Mesenchymal stem cell (in vitro differentiated cells and primary cell): ENCODE data around the gene MMP13. TPM values are rescaled to one million over a fixed set of nuclear protein-coding genes. Genes with fewer than 3 reads are reported as not detected.
A peak's percentile ranks its signal among the peaks of the same experiment; 100 is the strongest.
"Not testable (repeated sequence)": the region's sequence is repeated elsewhere in the genome, so short reads cannot be mapped to it uniquely, and the experiment has no call there.

ENCODE experiments used
- DNase-seq: peaks from one replicate; pipeline ENCODE4 v3.0.0-alpha.2; 2013
- H2AFZ ChIP-seq: one replicate; pipeline ENCODE4 v1.6.1; 2013; ENCODE audit warnings: low read depth, mild to moderate bottlenecking, control low read depth, inconsistent platforms, low read length, moderate library complexity
- H2AK5ac ChIP-seq: 2 replicates; pipeline ENCODE4 v1.6.1; 2013; ENCODE audit warnings: low read length, moderate library complexity, mild to moderate bottlenecking, inconsistent platforms; ENCODE audit not compliant: severe bottlenecking
- H2BK120ac ChIP-seq: one replicate; pipeline ENCODE4 v1.6.1; 2013; ENCODE audit warnings: low read depth, mild to moderate bottlenecking, inconsistent platforms, low read length, moderate library complexity
- H2BK12ac ChIP-seq, 2 experiments: one replicate each; pipeline ENCODE4 v1.6.1; 2013; ENCODE audit warnings: inconsistent platforms in 2 of 2, low read length in 2 of 2, mild to moderate bottlenecking in 2 of 2, moderate library complexity in 2 of 2, control low read depth in 1 of 2
- H2BK15ac ChIP-seq: one replicate; pipeline ENCODE4 v1.6.1; 2013; ENCODE audit warnings: mild to moderate bottlenecking, low read depth, inconsistent platforms; ENCODE audit not compliant: poor library complexity, severe bottlenecking
- H2BK5ac ChIP-seq: 2 replicates; pipeline ENCODE4 v1.6.1; 2013; ENCODE audit warnings: low read depth, mild to moderate bottlenecking, low read length, control low read depth, inconsistent platforms; ENCODE audit not compliant: poor library complexity, severe bottlenecking
- H3K14ac ChIP-seq, 2 experiments: one replicate each; pipeline ENCODE4 v1.6.1; 2013; ENCODE audit warnings: inconsistent platforms in 2 of 2, low read length in 2 of 2, control low read depth in 1 of 2, mild to moderate bottlenecking in 1 of 2, moderate library complexity in 1 of 2
- H3K18ac ChIP-seq, 2 experiments: one replicate each; pipeline ENCODE4 v1.6.1; 2013; ENCODE audit warnings: inconsistent platforms in 2 of 2, low read length in 2 of 2, control low read depth in 1 of 2, low read depth in 1 of 2, mild to moderate bottlenecking in 1 of 2
- H3K23ac ChIP-seq, 2 experiments: one replicate each; pipeline ENCODE4 v1.6.1; 2013; ENCODE audit warnings: inconsistent platforms in 2 of 2, low read length in 2 of 2, mild to moderate bottlenecking in 2 of 2, moderate library complexity in 2 of 2, control low read depth in 1 of 2
- H3K27ac ChIP-seq: 2 replicates; pipeline ENCODE4 v1.5.1; 2013; ENCODE audit warnings: mild to moderate bottlenecking, moderate library complexity, low read length, control low read depth, inconsistent platforms; ENCODE audit not compliant: poor library complexity, severe bottlenecking
- H3K27me3 ChIP-seq, 2 experiments: 2 replicates each; pipeline versions ENCODE4 v1.6.1 to v1.7.0; 2013; ENCODE audit warnings: low read length in 2 of 2, mild to moderate bottlenecking in 2 of 2, moderate library complexity in 2 of 2, control low read depth in 1 of 2, inconsistent platforms in 1 of 2; ENCODE audit not compliant: control insufficient read depth in 1 of 2, insufficient read depth in 1 of 2
- H3K36me3 ChIP-seq, 2 experiments: 2 replicates each; pipeline versions ENCODE4 v1.6.1 to v1.7.0; 2013; ENCODE audit warnings: low read length in 2 of 2, control low read depth in 1 of 2, inconsistent platforms in 1 of 2, low read depth in 1 of 2, mild to moderate bottlenecking in 1 of 2; ENCODE audit not compliant: insufficient read depth in 2 of 2, control insufficient read depth in 1 of 2
- H3K4ac ChIP-seq, 2 experiments: one replicate each; pipeline ENCODE4 v1.6.1; 2013; ENCODE audit warnings: inconsistent platforms in 2 of 2, low read length in 2 of 2, mild to moderate bottlenecking in 2 of 2, moderate library complexity in 2 of 2, control low read depth in 1 of 2, low read depth in 1 of 2
- H3K4me1 ChIP-seq: 2 replicates; pipeline ENCODE4 v1.6.1; 2013; ENCODE audit warnings: low read depth, low read length, control low read depth; ENCODE audit not compliant: control insufficient read depth, insufficient read depth
- H3K4me2 ChIP-seq: 2 replicates; pipeline ENCODE4 v1.6.1; 2013; ENCODE audit warnings: low read length, mild to moderate bottlenecking, inconsistent platforms; ENCODE audit not compliant: poor library complexity, severe bottlenecking
- H3K4me3 ChIP-seq, 2 experiments: 2 replicates each; pipeline versions ENCODE4 v1.5.1 to v1.7.0; 2013; ENCODE audit warnings: low read length in 2 of 2, mild to moderate bottlenecking in 2 of 2, control low read depth in 1 of 2, low read depth in 1 of 2; ENCODE audit not compliant: insufficient read depth in 1 of 2
- H3K79me1 ChIP-seq: replicated peaks from 2 replicates; pipeline ENCODE4 v1.6.1; 2013; ENCODE audit warnings: mild to moderate bottlenecking, control low read depth, low read length, inconsistent platforms; ENCODE audit not compliant: poor library complexity, severe bottlenecking
- H3K9ac ChIP-seq: 2 replicates; pipeline ENCODE4 v1.7.0; 2013; ENCODE audit warnings: mild to moderate bottlenecking, low read length, moderate library complexity
- H3K9me3 ChIP-seq: 2 replicates; pipeline ENCODE4 v1.7.0; 2013; ENCODE audit warnings: mild to moderate bottlenecking, low read length; ENCODE audit not compliant: control insufficient read depth
- H4K8ac ChIP-seq: one replicate; pipeline ENCODE4 v1.6.1; 2013; ENCODE audit warnings: inconsistent platforms, mild to moderate bottlenecking, low read length, moderate library complexity
- H4K91ac ChIP-seq: one replicate; pipeline ENCODE4 v1.6.1; 2013; ENCODE audit warnings: mild to moderate bottlenecking, low read length, inconsistent platforms
- WGBS: methylation state at CpG from one replicate; pipeline ENCODE4 v1.1.7; 2013; ENCODE audit warnings: mixed read lengths; 5-methylcytosine and 5-hydroxymethylcytosine counted together
- polyA plus RNA-seq, 2 experiments: library from polyadenylated mRNA; stranded (reverse); fragments of 200-250 nt; gene quantifications; one replicate each; pipeline ENCODE4 v1.2.3, GENCODE V29; 2013

Gene MMP13
- 0.01 TPM for polyA plus RNA-seq (2013, experiment 1 of 2)
- 0.01 TPM for polyA plus RNA-seq (2013, experiment 2 of 2)

- Histone ChIP-seq H3K9ac (no peak within 1 kb of the TSS), H3K23ac (no peak within 1 kb of the TSS), H3K27ac (no peak within 1 kb of the TSS), H3K4me3 (no peak within 1 kb of the TSS), H3K18ac (no peak within 1 kb of the TSS), H4K91ac (no peak within 1 kb of the TSS), H2BK12ac (no peak within 1 kb of the TSS), H3K9me3 (no peaks in the 10 kb centered on the region), H3K4me2 (no peak within 1 kb of the TSS), H2AFZ (no peak within 1 kb of the TSS), H2BK120ac (no peak within 1 kb of the TSS), H2BK15ac (no peak within 1 kb of the TSS), H3K79me1 (no peaks in the 10 kb centered on the region), H4K8ac (no peak within 1 kb of the TSS), H3K4ac (no peak within 1 kb of the TSS), H3K27me3 (no peaks in the 10 kb centered on the region), H3K4me1 (peaks cover 2% of the 10 kb centered on the region), H2AK5ac (no peak within 1 kb of the TSS), H2BK5ac (no peak within 1 kb of the TSS), H3K36me3 (no peaks in the 10 kb centered on the region), H3K14ac (no peak within 1 kb of the TSS)
- 79% methylated on average over 5 of the region's 6 CpGs for WGBS
- no peak for DNase-seq
Observed at GRCh38 chr11:102955624-102956023, at the start of gene MMP13. Gene MMP13 (minus strand): TSS chr11:102955732. CDS start chr11:102955705, 27 bp downstream.

- not testable (repeated sequence) for H3K9me3 ChIP-seq, H3K27me3 ChIP-seq, H4K8ac ChIP-seq, H3K14ac ChIP-seq, H3K36me3 ChIP-seq, H3K4ac ChIP-seq, H3K4me2 ChIP-seq, H2BK5ac ChIP-seq, H3K27ac ChIP-seq, H4K91ac ChIP-seq, H3K79me1 ChIP-seq, H3K9ac ChIP-seq, DNase-seq, H2AFZ ChIP-seq, H3K4me3 ChIP-seq, H2BK12ac ChIP-seq, H3K4me1 ChIP-seq, H2BK120ac ChIP-seq, H3K18ac ChIP-seq, H3K23ac ChIP-seq, H2AK5ac ChIP-seq, H2BK15ac ChIP-seq
- WGBS, result 95% methylated on average over 4 of the region's 5 CpGs
Observed at GRCh38 chr11:103004234-103004633, 48.7 kb upstream of the MMP13 start.

- H3K18ac ChIP-seq, result no peak overlapping the region
- H2AFZ ChIP-seq, result peak overlapping the region; percentile 62
- H2BK12ac ChIP-seq, result no peak overlapping the region
- no peak overlapping the region for H2BK120ac ChIP-seq
- H3K4me1 ChIP-seq, result no peaks in the 10 kb centered on the region
- no peak overlapping the region for H3K27ac ChIP-seq
- no peak overlapping the region for H3K4me2 ChIP-seq
- 5% methylated on average over 1 of the region's 1 CpG for WGBS
- H3K36me3 ChIP-seq, result no peaks in the 10 kb centered on the region
- peak; percentile 30 for DNase-seq
- no peak overlapping the region for H3K4ac ChIP-seq
- H3K79me1 ChIP-seq, result no peaks in the 10 kb centered on the region
- no peak overlapping the region for H2BK5ac ChIP-seq
- H2AK5ac ChIP-seq, result no peak overlapping the region
- no peaks in the 10 kb centered on the region for H3K9me3 ChIP-seq
- no peak overlapping the region for H3K9ac ChIP-seq
- H4K8ac ChIP-seq, result no peak overlapping the region
- H3K4me3 ChIP-seq, result no peak overlapping the region
- no peaks in the 10 kb centered on the region for H3K27me3 ChIP-seq
- H2BK15ac ChIP-seq, result no peak overlapping the region
- H4K91ac ChIP-seq, result no peak overlapping the region
- H3K23ac ChIP-seq, result no peak overlapping the region
- H3K14ac ChIP-seq, result no peak overlapping the region
Observed at GRCh38 chr11:102994105-102994504, 38.6 kb upstream of the MMP13 start.

GRCh38 chr11:102991776-102992175, 36.2 kb upstream of the MMP13 start:
- Histone ChIP-seq H3K23ac (no peak overlapping the region), H4K91ac (no peak overlapping the region)

More at GRCh38 chr11:102991776-102992175, 36.2 kb upstream of the MMP13 start:
- no peak overlapping the region for H4K8ac ChIP-seq
- no peak overlapping the region for H2BK12ac ChIP-seq
- no peak overlapping the region for H3K9ac ChIP-seq
- H3K4me2 ChIP-seq, result no peak overlapping the region
- no peak overlapping the region for H2BK5ac ChIP-seq
- H3K14ac ChIP-seq, result no peak overlapping the region
- 84% methylated on average over 3 of the region's 3 CpGs for WGBS
- H3K36me3 ChIP-seq, result no peaks in the 10 kb centered on the region
- no peak overlapping the region for H3K4me3 ChIP-seq
- no peak overlapping the region for H2AFZ ChIP-seq
- no peaks in the 10 kb centered on the region for H3K79me1 ChIP-seq
- no peak overlapping the region for H2BK15ac ChIP-seq
- DNase-seq, result no peak
- no peak overlapping the region for H3K27ac ChIP-seq
- peaks cover 2% of the 10 kb centered on the region for H3K4me1 ChIP-seq
- H2BK120ac ChIP-seq, result no peak overlapping the region
- no peak overlapping the region for H3K4ac ChIP-seq
- no peaks in the 10 kb centered on the region for H3K9me3 ChIP-seq
- H3K18ac ChIP-seq, result no peak overlapping the region
- H3K27me3 ChIP-seq, result no peaks in the 10 kb centered on the region
- no peak overlapping the region for H2AK5ac ChIP-seq
